K562 (cell line): ENCODE results near the gene TMEM39A. TPM values are rescaled to one million over a fixed set of nuclear protein-coding genes. Genes with fewer than 3 reads are reported as not detected.

Experiments
- ELK3 ChIP-seq: fragments of 450-650 bp; formaldehyde crosslinking; IDR thresholded peaks from 2 replicates; pipeline ENCODE4 v1.4.0; 2020; ENCODE audit warnings: mild to moderate bottlenecking
- RNF219 ChIP-seq: fragments of 250-450 bp; sonication (Bioruptor Pico); IDR thresholded peaks from 2 replicates; pipeline ENCODE4 v1.5.0; 2022; ENCODE audit warnings: mild to moderate bottlenecking
- THRA ChIP-seq: fragments of 450-650 bp; IDR thresholded peaks from 2 replicates; pipeline ENCODE4 v1.6.1; 2017; ENCODE audit warnings: mild to moderate bottlenecking, moderate library complexity
- XRCC3 ChIP-seq: fragments of 450-650 bp; IDR thresholded peaks from 2 replicates; pipeline ENCODE4 v1.6.1; 2017; ENCODE audit warnings: mild to moderate bottlenecking, moderate library complexity
- ZNF407 ChIP-seq: fragments of 450-650 bp; IDR thresholded peaks from 2 replicates; pipeline ENCODE4 v1.6.1; 2016; ENCODE audit warnings: low read depth
- ZNF609 ChIP-seq: sonication (generic); formaldehyde crosslinking; IDR thresholded peaks from 2 replicates; pipeline ENCODE4 v1.8.1; 2023; ENCODE audit warnings: missing genetic modification reagents, mild to moderate bottlenecking, borderline replicate concordance
- ZNF696 ChIP-seq: fragments of 250-450 bp; sonication (Bioruptor Pico); conservative IDR thresholded peaks from 2 replicates; pipeline ENCODE4 v1.4.0; 2020; ENCODE audit warnings: mild to moderate bottlenecking, moderate library complexity
- polyA plus RNA-seq, 8 experiments: library from polyadenylated mRNA; depleted of rRNA in 4 of 8; stranded (reverse) in 5 of 8; unstranded in 3 of 8; fragments of >200 nt; fragmentation: Nextera tagmentation in 2 of 8; fragmentation: Illumina TruSeq in 1 of 8; extraction: Ambion mirVana in 2 of 8; extraction: Trizol in 1 of 8; gene quantifications; 2 replicates each; pipeline versions ENCODE4 v1.2.1 to v1.2.3, GENCODE V29; 2011 to 2014; ENCODE audit warnings: inconsistent platforms in 1 of 8, missing spikeins in 1 of 8
- total RNA-seq, 7 experiments: library from RNA; depleted of rRNA in 6 of 7; stranded (reverse); fragments of >200 nt in 6 of 7; fragmentation: Illumina TruSeq in 2 of 7; extraction: Trizol in 2 of 7; gene quantifications; 2 replicates each; pipeline versions ENCODE4 v1.2.1 to v1.2.3, GENCODE V29; 2011 to 2021; ENCODE audit warnings: low replicate concordance in 1 of 7

Gene TMEM39A
- total and polyA plus RNA-seq, 9 of the 15 experiments (the other 6 are each of a cell fraction or from before 2014, with no cell fraction given) = 12.0 to 41.5 (median 15.4) TPM

GRCh38 chr3:119463171-119464169 lies at the start of gene TMEM39A (continued):
- TF ChIP-seq ZNF696 (CRISPR knock-in tag) = no peak
- TF ChIP-seq ELK3 (CRISPR knock-in tag) = no peak
- no peak for TF ChIP-seq XRCC3
- TF ChIP-seq THRA = no peak
- no peak for TF ChIP-seq ZNF609
- no peak for TF ChIP-seq RNF219 (CRISPR knock-in tag)
- TF ChIP-seq ZNF407 = no peak
